NCI-H526 treated with DMSO at 0.1 percent for 48 hours (cell line): ENCODE measurements around the gene HTR2A.

Source experiments
- DNase-seq: peaks from one replicate; lab custom pipeline; 2025; lab: John Stamatoyannopoulos, UW

Gene HTR2A

DNA sequence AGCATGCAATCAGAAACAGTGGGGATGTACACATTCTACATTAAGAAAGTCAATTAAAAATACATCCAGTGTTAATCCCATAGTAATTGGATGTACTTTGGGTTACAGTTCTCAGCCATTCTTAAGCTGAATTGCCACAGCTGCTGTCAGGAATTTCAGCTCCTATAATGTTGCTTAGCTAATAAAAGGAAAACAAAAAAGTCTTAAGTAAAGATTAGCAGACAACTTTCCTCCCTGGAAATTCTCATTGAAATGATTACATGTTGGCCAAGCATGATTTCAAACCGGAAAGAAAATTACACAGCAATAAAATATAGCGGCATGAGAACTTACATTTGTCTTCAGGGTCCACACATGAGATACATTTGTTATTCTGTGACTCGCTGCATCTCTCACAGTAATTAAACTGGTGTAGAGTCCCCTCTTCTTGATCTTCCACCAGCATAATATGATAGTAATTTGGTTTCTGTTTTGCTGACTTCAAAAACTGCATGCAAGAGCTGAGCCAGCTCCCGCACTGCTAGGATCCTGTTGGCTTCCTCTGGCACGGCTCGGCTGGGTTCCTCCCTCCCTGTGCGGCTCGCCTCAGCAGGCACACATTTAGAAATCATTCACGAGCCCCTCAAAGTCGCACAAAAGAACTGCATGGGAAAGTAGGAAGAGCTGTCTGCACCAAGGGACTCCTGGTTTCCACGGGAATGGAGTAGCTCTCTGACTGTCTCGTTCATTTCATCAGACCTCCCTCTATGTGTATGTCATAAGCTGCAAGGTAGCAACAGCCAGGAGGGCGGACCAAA lies at the start of gene HTR2A:
HTR2A (minus strand) TSS at position 713 of the 797 bp plus-strand sequence. CDS start 1,147 bp downstream, outside the sequence.
- DNase-seq, result peak; percentile 6

DNA sequence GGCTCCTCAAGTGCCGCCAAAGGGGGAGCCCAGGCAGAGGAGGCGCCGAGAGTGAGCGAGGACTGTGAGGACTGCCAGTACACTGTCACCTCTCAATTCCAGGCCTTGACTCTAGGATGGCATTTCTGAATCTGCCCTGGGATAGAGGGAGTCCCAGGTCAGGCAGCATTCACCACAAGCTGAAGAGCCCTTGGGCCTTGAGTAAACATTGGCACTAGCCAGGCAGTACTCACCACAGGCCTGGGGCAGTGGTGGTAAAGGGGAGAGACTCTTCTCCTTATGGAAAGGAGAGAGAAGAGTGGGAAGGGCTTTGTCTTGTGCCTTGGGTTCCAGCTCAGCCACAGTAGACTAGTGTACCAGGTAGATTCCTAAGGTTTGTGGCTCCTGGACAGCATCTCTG lies 39.7 kb upstream of the HTR2A start:
- DNase-seq, result no peak

DNA sequence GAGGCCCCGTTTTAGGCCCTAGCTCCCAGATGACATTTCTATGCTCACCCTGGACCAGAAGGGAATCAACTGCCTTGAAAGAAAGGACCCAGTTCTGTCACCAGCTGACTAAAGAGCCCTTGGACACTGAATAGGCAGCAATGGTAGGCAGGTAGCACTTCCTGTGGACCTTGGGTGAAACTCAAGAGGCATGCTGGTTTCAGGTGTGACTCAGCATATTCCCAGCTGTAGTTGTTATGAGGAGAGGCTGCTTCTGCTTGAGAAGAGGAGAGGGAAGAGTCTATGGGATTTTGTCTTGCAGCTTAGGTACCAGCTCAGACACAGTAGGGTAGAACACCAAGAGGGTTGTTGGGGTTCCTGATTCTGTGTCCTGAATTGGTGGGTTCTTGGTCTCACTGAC lies 37.9 kb upstream of the HTR2A start:
- DNase-seq, result no peak

DNA sequence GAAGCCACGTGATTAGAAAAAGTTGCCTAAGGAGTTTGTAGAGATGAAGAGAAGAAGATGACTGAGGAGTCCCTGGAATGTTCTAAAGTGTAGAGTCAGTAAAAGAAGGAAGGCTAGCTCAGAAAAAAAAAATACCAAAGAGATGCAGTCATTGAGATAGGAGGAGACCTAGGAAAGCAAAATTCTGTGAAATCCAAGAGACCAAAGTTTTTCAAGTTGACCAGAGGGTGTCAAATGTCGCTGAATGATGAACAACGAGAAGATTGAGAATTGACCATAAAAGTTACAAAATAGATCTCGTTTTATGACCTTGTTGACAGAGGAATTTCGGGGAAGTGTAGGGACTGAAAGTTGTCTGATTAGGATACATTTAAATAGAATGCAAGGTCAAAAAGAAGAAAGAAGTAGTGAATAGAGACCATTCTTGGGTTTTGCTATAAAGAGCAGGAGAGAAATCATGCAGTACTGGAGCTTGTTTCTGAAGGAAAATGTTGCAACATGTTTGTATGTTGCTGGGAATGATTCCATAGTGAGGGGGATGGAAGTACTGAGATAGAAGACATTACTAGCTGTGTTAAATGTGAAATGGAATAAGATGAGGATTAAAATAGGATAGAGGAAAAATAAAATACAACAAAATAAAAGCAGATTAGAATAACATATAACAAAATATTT lies 30.2 kb upstream of the HTR2A start:
- DNase-seq, result no peak

DNA sequence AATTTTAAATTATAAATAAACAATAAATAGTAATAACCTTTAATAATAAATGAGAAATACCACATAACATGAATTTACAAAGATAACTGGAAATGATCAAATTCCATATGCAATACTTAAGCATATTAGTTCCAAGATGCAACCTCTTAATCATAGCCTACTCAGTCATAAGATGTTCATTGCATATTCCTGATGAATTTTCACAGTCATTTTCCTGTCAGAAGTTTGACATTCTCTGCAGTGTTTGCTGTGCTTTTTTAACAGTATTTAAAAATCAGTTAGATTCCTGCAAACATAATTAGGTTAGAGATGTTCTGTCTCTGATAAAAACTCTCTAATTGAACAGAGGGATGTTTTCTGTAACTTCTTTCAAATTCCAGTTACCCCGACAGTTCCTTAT lies 28.6 kb upstream of the HTR2A start:
- no peak for DNase-seq

DNA sequence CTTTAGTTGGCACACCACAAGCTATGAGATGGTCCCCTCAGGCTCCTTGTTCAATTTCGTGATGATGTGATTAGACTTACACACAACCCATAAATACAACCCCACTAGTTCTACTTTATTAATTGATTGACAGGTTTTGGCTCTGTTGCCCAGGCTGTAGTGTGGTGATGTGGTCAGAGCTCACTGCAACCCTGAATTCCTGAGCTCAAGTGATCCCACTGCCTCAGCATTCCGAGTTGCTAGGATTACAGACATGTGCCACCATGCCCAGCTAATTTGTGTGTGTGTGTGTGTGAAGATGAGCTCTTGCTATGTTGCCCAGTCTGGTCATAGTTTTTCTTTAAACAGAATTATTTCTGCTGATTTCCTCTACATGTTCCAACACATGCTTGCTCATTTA lies 17.5 kb upstream of the HTR2A start:
- DNase-seq, result no peak

DNA sequence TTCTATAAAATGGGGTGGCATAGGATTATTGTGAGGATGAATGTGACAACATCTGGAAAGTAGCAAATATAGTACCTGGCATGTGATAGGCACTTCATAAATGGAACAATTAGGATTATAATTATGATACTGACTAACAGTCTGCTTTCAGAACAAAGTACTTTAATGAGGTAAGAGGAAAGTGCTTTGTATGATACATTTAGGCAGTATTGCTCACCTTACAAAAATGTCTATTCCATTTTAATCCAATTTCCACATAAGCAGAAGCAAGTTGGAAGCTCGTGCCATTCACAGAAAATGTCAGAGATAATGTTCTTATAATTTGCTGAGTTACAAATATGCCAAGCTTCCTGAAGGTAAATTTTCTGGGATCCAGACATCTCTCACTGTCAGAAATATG lies 16.9 kb upstream of the HTR2A start:
- no peak for DNase-seq

DNA sequence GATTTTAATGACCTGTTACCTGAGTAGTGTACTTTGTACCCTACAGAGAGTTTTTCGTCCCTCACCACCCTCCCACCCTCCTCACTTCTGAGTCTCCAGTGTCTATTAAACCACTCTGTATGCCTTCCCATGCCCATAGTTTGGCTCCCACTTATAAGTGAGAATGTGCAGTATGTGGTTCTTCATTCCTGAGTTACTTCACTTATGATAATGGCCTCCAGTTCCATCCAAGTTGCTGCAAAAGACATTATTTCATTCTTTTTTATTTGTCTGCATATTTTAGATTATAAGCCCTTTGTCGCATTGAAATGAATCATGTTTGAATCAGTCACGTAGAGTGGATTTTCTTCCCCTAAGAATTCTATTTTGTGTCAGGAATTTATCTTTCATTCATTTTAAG lies 12.2 kb upstream of the HTR2A start:
- DNase-seq, result no peak

DNA sequence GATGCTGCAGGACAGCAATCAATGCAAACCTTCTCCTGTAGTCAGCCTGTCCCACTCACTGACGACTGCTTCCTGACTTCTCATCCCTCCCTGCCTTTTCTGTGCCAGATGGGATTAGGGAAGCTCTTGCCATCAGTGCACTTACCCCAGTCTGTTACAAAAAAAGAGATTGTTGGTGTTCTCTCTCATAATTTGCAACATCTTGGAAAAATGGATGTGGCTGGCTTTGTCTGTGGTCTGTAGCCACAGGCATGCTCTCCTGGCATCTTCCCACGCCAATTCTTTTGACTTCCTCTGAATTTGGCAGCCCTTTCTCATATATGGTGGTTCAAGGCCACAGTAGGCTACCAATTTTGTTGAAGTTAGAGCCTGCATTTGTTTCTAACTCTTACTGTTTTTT lies 11.6 kb upstream of the HTR2A start:
- no peak for DNase-seq

DNA sequence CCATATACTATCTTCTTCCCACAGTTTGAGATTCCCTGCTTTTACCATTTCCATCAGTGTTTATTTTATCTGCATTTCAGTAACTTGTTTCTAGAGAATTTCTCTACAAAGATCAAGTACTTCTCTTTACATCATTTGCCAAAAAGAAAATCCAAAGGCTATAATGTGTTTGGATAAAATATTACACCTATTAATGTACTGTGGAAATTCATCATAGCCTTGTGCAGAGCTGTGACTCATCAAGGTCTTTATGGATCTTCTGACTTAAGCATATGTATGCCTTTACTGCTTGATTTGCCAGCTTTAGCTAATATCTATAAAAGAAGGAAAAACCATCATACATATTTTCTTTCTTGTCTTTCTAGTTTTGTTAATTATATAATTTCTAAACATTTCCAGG lies 9.6 kb upstream of the HTR2A start:
- DNase-seq, result no peak

DNA sequence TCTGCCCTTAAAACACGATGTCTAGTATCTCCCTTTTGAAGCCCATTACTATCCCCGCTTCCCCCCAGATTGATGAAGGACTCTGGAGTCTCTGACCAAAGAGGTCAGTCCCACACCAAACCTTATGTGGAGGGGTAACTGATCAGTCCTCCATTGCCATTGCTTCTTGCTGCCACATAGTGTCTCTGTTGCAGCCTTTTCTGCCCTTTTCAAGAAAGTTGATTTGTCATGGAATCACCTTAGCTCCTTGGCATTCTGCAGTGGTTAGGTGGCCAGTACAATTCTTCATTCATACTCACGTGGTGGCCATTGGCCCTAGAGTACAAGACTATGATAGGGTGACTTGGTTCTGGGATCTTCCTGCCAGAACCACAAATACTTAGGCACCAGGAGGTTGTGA lies 8.4 kb upstream of the HTR2A start:
- no peak for DNase-seq

DNA sequence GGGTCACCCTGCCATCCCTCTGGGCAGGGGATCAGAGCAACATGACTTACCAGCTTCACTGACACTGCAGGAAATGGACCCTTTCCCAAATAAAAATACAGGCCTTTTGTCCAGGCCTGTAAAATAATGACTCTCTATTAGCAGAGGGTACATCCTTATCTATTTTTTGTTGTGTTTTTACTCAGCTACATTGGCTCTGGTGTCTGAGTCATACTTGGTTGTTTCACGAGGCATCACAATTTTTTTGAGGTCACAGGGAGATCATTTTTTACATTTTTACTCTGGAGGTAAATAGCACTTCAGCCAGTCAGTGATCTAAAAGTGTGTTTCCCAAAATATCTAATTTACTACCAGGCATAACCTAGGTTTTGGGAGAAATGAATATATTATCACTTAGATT lies 6.9 kb upstream of the HTR2A start:
- no peak for DNase-seq

DNA sequence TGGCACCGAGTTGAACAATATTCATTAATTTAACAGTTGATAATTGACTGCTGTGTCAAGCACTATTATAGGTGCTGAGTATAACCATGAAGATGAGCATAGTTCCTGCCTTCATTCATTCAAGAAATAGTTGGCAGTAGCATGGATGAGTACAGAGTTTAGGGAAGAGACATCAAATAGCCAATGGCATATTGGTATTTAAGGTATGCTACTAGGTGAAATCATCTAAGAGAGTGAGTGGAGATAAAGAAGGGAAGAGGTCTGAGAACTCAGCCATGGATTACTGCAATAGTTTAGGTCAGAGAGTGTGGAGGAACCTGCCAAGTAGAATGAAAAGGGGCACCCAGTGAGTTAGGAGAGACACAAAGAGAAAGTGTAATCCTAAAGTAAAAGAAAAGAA lies 4.9 kb upstream of the HTR2A start:
- DNase-seq, result no peak

DNA sequence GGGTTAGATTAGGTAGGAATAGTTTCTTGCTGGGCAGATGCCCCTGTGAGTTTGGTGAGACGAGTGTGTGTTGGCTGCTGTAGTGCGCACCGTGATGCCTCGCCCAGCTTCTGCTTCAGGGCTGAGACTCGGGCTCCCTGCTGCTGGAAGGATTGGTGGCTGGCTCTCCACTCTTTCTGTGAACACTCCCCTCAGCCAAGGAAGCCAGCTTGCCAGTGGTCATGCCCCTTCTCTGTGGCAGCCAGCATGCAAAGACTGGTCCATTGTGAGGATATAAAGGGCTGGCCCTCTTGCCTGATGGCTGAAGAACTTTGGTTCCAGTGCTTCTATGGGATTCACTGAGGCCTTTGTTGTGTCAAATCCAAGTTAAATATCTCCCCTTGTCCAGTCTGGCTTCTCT lies 2.9 kb upstream of the HTR2A start:
- no peak for DNase-seq

DNA sequence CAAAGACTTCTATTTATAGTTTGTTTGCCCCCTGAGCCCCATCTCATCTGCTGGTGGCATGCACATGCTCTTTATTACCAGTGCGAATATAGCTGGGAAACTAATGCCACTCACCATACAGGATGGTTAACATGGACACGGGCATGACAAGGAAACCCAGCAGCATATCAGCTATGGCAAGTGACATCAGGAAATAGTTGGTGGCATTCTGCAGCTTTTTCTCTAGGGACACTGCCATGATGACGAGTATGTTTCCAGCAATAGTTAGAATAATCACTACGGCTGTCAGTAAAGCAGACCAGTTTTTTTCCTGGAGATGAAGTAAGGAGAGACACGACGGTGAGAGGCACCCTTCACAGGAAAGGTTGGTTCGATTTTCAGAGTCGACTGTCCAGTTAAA lies 1.5 kb downstream of the HTR2A start:
- no peak for DNase-seq

DNA sequence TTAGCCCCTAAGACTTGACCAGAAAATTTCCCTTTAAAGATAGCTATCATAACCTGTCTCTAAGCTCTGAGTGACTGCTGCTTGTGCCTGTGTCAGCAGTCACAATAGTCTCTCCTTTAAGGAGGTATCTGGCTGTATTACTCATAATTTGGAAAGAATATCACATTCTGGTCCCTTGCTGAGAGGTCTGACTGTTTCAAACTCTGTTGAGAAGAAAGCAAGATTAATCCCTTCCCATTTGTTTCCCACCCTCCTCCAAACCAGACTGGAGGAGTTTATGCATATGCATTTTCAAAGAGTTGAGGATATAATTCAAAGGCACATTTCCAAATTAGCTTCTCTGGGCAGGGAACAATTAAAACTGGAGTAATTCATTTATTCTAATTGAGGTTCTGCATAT lies 2.3 kb downstream of the HTR2A start:
- no peak for DNase-seq

DNA sequence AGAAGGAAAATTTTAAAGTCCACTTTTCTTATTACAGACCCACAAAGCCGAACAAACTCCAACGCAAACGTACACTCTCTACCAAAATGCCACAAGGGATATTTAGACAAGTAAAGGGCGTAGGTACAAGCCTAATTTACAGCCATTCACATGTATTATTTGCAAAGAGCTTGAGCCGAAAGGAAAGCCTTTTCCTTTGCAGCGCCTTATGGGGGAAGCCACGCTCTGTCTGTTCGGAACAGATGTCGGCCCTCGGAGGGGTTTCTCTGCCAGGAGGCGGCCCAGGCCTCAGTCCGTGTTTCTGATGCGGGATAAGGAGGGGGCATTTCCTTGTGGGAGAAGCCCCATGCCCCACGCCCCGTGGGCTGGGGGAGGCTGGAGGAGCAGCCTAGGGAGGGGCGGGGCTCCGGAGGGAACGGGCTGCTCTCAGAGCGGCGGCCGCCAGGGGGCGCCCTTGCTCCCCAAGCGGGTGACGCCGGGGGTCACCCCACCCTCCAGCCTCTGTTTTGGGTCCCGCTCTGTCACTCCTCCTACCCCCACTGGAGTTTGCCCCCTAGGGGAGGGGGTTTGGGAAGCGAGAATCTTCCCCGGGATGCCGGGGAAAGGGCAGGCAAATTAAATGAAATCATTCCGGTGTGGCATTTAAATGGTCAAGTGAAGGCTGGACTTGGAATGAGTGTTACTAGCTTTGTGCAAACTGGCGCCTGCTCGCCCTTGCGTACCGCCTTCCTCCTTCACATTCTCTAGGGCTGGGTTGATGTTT lies 2.9 kb downstream of the HTR2A start:
- no peak for DNase-seq

DNA sequence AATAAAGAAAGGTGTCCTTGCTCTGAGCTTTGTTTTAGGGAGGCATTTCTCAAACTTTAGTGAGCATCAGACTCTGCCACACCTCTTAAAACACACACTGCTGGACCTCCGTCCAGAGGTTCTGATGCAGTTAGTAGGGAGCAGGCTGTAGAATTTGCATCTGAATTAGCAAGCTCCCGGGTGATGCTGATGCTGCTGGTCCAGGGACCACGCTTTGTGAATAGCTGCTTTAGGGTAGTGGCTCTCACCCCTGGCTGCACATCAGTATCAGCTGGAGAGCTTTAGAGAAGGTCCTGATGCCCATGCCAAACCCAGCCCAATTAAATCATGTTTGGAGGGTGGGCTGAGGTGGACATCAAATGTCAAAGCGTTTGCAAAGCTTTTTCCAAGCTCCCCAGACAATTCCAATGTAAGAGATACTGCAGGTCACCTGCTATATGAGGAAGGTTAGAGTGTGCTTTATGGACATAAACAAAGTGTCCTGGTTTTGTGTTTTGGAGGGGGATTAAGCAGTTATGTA lies 3.6 kb downstream of the HTR2A start:
- DNase-seq, result no peak

DNA sequence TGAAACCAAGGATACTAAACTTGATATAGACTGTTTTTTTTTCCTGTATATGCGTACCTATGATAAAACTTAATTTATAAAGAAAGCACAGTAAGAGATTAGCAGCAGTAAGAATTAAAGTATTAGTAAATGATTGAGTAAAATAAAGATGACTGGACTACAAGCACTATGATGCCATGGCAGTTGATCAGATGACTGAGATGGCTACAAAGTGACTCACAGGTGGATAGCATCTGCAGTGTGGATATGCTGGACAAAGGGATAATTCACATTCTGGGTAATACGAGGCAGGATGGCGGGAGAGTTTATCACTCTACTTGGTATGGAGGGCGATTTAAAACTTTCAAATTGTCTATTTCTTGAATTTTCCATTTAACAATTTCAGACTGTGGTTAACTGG lies 11.8 kb downstream of the HTR2A start:
- DNase-seq, result no peak

DNA sequence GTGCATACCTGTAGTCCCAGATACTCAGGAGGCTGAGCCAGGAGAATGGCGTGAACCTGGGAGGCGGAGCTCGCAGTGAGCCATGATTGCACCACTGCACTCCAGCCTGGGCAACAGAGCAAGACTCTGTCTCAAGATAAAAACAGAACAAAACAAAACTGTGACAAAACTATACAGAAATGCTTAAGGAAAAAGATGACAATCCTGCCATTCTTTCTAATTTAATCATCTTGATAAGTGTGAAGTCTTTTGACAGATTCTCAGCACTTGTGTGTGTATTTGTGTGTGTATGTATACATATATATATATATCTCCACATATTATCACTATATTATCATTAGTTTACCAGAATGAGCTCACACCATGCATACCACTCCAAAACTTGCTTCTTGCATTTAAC lies 12.3 kb downstream of the HTR2A start:
- DNase-seq, result no peak

DNA sequence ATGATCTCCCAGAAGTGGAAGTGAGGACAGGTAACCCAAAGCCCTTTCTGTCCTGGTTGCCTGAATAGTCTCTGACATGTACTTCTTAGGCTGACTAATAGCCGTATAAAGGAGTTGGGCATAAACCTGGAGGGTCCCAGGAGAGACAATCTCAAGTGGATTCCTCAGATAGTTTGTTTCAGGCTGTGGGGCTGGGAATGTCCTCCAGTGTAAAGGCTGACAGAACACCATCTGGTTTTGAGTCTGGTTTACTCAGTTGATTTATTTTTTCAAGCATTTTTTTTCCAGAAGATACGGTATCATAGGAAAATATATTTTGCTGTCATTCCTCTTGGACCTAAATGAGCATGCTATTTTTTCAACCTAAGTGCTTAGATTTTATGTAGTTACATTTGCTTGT lies 15.2 kb downstream of the HTR2A start:
- no peak for DNase-seq

DNA sequence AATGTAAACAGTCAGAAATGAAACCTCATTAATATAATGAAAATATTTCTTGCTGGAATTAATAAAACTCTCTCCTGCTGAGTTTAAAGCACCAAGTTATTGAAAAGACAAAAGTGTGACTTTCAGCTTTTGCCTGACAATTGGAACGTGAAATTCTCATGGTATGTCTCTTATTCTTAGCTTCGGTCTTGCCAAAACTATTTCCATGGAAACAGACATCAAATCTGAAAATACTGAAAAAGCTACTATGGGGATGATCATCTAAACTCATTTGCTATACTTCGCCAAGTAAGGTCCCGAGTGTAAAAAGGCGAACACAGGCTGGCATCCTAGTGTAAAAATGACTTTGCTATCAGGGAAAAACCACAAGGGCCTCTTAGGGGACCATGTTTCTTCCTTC lies 22.8 kb downstream of the HTR2A start:
- DNase-seq, result no peak

DNA sequence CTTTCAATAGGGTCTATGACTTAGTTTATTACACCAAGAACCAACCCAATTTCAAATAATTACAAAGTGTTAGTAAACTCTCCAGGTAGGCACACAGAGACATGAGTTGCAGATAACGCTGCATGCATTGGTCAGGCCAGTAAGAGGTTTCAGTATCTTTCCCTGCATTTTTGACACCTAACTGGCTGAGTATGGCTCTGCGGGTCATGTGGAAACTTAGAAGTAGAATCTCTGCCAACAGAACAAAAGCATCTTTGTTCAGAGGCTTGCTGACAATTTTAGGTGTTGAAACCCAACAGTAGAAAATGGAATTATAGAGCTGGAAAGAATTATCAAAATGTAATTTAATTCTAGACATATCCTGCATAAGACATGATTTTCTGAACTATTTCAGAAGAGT lies 25.3 kb downstream of the HTR2A start:
- no peak for DNase-seq
